HG02870 (cell line): ENCODE data around the gene EBF4.
"Not testable (repeated sequence)": the region's sequence is repeated elsewhere in the genome, so short reads cannot be mapped to it uniquely, and the experiment has no call there.

Experiments used
- ATAC-seq: cut with Tn5 transposase; IDR thresholded peaks from one replicate; pipeline ENCODE4 v1.9.1; 2021; ENCODE audit warnings: mild to moderate bottlenecking, moderate library complexity; ENCODE audit not compliant: unreplicated experiment

Gene EBF4

DNA sequence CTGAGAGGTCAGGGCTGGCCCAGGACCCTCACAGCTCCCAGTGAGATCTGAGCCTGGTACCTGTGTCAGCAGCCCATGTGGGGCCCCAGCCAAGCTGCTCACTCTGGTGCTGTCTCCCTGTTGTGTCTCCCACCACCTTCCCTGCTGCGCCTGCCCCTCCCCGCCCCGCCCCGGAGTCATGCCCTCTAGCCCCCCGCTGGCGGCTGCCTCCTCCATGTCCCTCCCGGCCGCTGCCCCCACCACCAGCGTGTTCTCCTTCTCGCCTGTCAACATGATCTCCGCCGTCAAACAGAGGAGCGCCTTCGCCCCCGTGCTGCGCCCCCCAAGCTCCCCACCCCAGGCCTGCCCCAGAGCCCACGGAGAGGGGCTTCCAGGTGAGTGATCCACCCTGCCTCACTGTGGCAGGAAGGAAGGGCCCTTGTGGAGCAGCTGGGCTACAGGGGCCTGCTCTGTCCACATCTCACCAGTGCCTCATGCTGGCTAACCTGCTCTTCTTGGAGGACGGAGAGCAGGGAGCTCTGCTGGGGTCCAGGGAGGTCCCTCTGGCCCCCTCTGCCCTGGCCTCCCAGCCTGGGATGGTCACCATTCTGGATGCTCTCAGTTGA is 63.0 kb downstream of the EBF4 start:
- ATAC-seq = no peak

DNA sequence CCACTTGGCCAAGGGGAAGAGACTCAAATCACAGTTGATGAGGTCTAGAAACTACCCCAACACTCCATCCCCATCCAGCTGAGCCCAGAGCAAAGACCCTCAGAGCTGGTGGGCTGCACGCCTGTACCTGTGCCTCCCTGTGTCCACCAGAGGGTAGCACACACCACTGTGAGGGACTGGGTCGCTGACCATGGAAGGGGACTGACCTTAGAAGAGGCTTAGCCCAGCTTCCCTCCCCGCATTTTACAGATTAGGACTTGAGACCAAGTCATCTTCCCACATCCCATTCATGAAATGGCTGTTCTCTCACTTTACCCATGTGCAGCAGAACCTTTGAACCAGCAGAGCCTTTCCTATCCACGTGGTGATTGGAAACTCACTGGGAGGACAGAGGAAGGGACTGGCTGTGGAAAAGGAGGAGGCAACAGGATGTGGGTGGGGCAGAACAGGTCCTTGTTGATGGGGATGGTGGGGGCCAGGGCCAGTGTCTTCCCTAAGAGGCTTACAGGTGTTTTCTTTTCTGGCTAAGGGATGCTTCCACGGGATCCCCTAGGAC is 63.6 kb downstream of the EBF4 start:
- ATAC-seq = no peak

GRCh38 chr20:2757001-2757400 is 64.4 kb downstream of the EBF4 start:
- ATAC-seq = no peak

DNA sequence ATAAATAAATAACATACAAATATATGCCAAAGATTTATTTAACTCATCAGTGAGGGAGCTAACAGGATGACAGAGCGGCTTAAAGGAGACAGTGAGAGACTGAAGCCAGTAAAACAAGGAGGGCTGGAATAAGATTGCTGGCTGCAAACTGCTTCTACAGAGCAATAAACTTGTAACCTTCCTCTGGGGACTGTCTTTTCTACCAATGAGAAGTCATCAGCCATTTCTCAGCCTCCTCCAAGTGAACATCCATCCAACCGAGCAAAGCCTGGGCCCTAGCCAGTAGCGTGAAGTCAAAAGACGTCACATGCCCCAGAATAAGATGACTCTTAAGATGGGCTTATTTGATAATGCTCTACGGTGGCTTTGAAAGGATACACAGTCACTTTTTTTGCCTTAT is 65.4 kb downstream of the EBF4 start:
- no peak for ATAC-seq

- ATAC-seq = no peak
Measured at GRCh38 chr20:2759143-2759542, 66.6 kb downstream of the EBF4 start.

GRCh38 chr20:2759603-2760296 is 67.2 kb downstream of the EBF4 start:
- ATAC-seq = no peak

DNA sequence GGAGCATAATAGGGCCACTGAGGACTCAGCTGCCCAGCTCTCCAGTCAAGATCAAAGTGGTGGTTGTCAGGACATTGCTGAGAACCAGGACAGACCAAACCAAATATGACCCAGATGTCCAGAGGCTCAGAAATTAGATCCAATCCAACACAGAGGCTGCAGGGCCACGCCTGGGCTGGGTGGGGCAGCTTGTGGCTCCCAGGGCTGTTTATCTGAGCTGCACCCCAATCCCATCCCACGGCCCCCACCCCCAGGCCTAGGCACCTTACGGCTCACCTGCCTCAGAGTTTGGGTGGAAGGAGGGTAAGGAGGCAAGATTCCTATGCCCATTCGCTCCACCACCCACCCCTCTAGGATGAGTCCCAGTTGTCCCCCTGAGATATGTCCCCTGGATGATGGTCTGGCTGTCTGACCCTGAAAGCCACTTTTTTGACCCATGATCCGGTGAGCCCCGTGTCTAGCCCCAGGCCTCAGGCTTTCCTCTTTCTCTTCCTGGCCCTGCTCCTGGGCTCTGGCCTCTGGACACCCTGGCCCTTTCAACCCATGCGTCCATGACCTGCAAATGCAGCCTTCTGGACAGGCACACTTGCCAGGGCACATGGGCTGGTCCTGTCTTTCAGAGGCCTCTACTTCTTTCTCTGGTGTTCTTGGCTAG is 67.8 kb downstream of the EBF4 start:
- ATAC-seq = no peak

- ATAC-seq = no peak
Measured at GRCh38 chr20:2760952-2761305, 68.3 kb downstream of the EBF4 start.

DNA sequence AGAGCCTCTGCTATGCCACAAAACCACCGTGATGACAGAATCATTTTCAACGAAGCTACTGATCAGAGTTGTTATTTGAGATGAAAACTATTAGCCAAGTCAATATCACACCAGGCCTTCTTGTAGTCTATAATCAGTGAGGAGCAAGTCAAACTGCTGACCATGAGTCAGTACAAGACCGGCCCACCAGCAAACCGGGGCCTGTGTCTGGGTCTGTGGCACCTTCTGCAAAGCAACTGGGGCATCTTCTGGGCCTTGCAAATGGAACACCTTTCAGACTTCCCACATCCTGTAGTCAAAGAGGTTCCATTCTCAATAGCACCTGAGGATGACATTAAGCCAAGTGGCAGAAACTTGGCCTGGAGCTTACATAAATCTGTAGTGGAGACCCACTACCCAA is 69.3 kb downstream of the EBF4 start:
- ATAC-seq = no peak

DNA sequence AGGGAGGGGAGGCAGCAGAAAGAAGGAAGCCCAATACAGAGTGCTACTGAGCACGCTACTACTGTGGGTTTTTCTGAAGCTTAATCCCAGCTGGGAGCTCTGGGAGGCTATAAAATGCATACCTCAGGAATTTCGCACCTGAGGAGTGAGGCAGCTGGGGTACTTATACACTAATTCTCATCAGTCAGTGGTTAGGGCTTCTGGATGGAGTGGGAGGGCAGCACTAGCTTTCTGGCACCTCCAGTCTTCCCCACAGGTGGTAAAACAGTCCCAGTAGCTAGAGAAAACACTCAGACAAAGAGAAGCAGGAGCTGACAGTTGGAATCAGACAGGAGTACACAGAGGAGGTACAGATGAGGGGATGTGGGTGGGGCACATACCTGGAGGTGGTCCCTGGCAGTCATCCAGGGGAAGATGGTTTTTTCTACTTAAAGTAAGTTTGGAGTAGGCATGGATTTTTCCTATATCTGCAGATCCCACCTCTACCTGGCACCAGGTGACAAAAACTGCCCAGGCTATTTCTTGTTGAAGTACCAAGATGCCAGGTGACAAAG is 70.1 kb downstream of the EBF4 start:
- ATAC-seq = no peak

DNA sequence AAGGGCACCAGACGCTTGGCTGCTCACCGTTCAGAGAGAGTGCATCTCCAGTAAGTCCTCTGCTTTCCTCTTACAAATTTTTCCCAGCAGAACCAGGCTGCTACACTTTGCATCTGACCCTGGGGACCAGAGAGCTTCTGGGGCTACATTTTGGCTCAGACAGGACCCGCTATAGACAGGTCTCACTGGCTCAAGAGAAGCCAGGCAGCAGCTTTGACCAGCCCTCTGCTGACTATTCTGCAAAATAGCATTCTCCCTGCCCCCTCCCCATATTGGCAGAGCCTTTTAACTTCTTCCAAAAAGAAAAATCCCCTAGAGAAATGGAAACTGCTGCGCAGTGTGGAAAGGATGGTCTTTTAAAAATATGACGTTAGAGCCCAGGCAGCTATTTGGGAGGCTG is 70.6 kb downstream of the EBF4 start:
- ATAC-seq = no peak

DNA sequence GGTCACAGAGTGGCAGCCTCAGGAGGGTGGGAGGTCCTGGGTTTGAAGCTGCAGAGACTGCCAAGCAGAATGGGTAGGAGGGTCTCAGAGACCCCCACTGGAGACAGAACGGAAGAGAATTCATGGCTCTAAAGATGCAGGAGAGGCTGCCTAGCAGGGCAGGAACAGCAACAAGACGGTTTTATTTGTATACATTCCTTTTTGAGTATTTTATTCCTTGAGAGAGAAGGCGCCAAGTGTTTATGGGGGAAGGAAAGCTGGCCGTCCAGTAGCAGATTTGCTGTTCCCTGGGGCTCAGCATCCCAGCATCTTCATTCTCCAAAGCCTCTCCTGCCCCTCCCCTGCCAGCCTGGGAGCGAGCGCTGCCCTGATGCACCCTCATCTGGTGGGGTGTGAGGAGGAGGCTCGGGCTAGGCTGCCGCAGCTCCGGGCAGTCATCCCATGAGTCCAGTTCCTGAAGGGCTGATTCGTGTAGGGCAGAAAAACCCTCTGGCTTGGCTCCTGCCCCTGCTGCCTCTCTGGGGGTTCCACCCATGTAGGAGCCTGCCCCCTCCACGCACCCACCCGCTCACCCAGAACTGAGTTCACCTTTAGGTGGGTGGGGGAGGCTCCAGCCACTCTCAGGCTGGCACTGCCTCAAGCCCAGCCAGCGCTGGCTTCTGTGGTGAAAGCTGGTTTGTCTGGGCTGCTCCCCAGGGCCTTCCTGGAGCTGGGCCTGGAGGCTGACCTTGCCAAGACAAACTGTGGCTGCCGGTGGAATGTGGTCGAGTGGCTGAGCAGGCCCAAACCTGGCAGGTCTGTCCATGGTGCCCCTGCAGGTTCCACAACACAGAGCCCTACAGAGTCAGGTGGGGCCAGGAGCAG is 75.4 kb downstream of the EBF4 start:
- no peak for ATAC-seq

DNA sequence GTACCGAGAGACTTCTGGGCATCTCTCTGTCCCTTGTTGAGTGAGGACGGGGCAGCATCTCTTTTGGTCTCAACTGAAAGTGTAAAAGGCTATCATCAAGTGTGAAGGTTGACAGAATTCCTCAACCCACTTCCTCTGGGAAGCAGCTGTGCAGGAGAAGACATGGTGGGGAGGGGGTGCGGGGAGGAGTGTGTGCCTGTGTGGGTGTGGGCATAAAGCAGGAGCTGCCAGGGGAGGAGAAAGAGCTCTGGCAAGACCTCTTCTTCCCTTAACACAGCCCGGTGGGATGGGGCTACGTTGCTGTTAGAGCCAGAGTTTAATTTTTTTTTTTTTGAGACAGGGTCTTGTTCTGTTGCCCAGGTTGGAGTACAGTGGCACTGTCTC is 76.0 kb downstream of the EBF4 start:
- no peak for ATAC-seq

DNA sequence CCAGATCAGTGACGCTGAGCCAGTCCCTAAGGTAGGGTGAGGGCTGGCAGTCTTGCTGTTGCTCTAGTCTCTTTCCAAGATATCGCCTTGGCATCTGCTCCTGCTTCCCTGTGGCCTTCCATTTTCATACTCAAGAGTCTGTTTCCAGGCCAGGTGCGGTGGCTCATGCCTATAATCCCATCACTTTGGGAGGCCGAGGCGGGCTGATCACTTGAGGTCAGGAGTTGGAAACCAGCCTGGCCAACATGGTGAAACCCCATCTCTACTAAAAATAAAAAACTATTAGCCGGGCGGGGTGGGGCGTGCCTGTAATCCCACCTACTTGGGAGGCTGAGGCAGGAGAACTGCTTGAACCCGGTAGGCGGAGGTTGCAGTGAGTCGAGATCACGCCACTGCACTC is 77.5 kb downstream of the EBF4 start:
- not testable (repeated sequence) for ATAC-seq

GRCh38 chr20:2771631-2772080 is 79.1 kb downstream of the EBF4 start:
- ATAC-seq = no peak

- ATAC-seq = no peak
Measured at GRCh38 chr20:2773812-2774211, 81.2 kb downstream of the EBF4 start.

DNA sequence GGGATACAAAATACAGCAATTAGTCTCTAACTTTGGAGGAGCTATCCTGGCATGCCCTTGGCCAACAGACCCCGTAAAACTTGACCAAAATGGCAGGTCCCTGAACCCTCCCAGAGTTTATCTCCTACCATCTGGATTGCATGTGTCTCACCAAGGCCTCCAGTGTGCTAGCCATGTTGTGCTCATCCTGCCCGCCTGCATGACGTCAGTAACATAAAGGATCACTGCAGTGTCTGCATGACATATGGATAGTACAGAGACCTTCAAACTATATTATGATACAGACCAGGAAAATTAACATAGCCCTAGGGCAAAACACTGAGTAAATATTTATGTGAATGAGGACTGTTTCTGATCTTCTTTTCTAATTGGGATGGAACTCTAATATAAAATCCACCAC is 82.6 kb downstream of the EBF4 start:
- ATAC-seq = no peak

DNA sequence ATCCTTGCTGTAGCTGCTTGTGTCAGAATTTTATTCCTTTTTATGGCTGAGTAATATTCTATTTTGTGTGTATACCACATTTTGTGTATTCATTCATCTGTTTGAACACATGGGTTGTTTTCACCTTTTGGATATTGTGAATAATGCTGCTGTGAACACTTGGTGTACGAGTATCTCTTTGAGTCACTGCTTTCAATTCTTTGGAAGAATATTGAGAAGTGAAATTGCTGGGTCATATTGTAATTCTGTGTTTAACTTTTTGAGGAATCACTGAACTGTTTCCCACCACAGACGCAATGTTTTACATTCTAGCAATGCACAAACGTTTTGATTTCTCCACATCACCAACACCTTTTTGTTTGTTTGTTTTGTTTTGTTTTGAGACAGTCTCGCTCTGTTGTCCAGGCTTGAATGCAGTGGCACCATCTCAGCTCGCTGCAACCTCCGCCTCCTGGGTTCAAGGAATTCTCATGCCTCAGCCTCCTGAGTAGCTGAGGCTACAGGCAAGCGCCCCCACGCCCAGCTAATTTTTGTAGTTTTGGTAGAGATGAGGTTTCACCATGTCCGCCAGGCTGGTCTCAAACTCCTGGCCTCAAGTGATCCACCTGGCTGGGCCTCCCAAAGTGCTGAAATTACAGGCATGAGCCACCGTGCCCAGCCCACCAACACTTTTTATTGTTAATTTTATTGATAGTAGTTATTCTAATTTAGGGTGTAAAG is 86.2 kb downstream of the EBF4 start:
- no peak for ATAC-seq

DNA sequence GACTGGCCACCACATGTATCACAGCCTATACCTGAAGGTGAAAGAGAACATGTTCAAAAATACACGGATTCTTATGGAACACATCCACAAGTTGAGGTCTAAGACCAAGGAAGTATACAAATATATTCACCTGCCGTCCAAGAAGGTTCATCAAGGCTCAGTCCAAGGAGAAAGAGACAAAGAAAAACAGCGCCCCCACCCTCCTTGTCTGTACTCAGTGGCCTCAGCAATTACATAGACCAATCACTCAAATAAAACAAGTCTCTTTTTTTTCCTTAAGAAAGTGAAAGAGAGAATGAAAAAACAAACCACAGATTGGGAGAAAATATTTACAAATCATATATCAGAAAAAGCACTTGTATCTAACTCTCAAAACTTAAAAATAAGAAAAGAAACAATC is 88.4 kb downstream of the EBF4 start:
- ATAC-seq = no peak

DNA sequence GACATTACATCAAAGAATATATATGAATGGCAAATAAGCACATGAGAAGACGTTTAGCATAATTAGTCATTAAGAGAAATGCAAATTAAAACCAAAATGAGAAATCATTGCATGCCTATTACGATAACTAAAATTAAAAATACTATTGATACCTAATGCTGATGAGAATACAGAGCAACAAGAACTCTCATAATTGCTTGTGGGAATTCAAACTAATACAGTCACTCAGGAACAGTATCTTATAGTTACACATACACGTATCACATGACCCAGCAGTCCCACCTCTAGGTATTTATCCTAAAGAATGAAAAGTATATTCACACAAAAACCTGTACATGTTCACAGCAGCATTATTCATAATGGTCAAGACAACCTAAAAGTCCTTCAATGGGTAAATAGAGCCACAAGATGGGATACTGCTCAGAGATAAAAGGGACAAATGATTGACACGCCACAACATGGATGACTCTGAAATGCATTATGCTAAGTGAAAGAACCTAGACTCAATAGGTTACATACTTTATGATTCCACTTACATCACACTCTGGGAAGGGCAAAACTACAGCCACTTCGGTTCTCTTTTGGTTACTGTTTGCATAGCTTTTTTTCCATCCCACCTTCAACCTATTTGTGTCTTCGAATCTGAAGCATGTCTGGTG is 91.5 kb downstream of the EBF4 start:
- no peak for ATAC-seq
